Right forelimb (tissue), 1 donor: ENCODE results near the gene IGSF21.

Experiments used
- DNase-seq: peaks from one replicate; pipeline ENCODE4 v3.0.0-alpha.2; 2018

IGSF21 gene

GRCh38 chr1:18233176-18233864, 125.7 kb downstream of the IGSF21 start:
- DNase-seq, result no peak

GRCh38 chr1:18234790-18235242, 127.2 kb downstream of the IGSF21 start:
- no peak for DNase-seq

GRCh38 chr1:18237371-18237770, 129.8 kb downstream of the IGSF21 start:
- no peak for DNase-seq

- no peak for DNase-seq
Observed at GRCh38 chr1:18238190-18238589, 130.6 kb downstream of the IGSF21 start.

- DNase-seq, result no peak
Observed at GRCh38 chr1:18239671-18240070, 132.1 kb downstream of the IGSF21 start.

GRCh38 chr1:18240906-18241305, 133.3 kb downstream of the IGSF21 start:
- DNase-seq, result no peak

- no peak for DNase-seq
Observed at GRCh38 chr1:18241891-18242290, 134.3 kb downstream of the IGSF21 start.

- DNase-seq, result no peak
Observed at GRCh38 chr1:18243503-18244175, 136.0 kb downstream of the IGSF21 start.

- no peak for DNase-seq
Observed at GRCh38 chr1:18244762-18245161, 137.2 kb downstream of the IGSF21 start.

- DNase-seq, result no peak
Observed at GRCh38 chr1:18245647-18246046, 138.0 kb downstream of the IGSF21 start.

- no peak for DNase-seq
Observed at GRCh38 chr1:18246543-18246942, 138.9 kb downstream of the IGSF21 start.

- DNase-seq, result no peak
Observed at GRCh38 chr1:18247151-18247550, 139.6 kb downstream of the IGSF21 start.

GRCh38 chr1:18249631-18250030, 142.0 kb downstream of the IGSF21 start:
- no peak for DNase-seq

GRCh38 chr1:18253093-18253492, 145.5 kb downstream of the IGSF21 start:
- no peak for DNase-seq

GRCh38 chr1:18256282-18257235, 149.0 kb downstream of the IGSF21 start:
- DNase-seq, result peak; percentile 76

GRCh38 chr1:18257778-18258177, 150.2 kb downstream of the IGSF21 start:
- DNase-seq, result no peak

- DNase-seq, result no peak
Observed at GRCh38 chr1:18261891-18262290, 154.3 kb downstream of the IGSF21 start.

GRCh38 chr1:18262726-18263125, 155.1 kb downstream of the IGSF21 start:
- no peak for DNase-seq

- no peak for DNase-seq
Observed at GRCh38 chr1:18263547-18264120, 156.0 kb downstream of the IGSF21 start.

GRCh38 chr1:18264450-18265039, 156.9 kb downstream of the IGSF21 start:
- DNase-seq, result no peak

- no peak for DNase-seq
Observed at GRCh38 chr1:18265641-18266040, 158.0 kb downstream of the IGSF21 start.

GRCh38 chr1:18266391-18266790, 158.8 kb downstream of the IGSF21 start:
- DNase-seq, result no peak

- no peak for DNase-seq
Observed at GRCh38 chr1:18271336-18271735, 163.7 kb downstream of the IGSF21 start.
